Stimulated activated CD8-positive, alpha-beta memory T cell treated with anti-CD3 and anti-CD28 coated beads, Interleukin-7, amount 100 ng/mL, for 48 hours (primary cell): Measurements from ENCODE around the gene GUF1.
"Not testable (repeated sequence)": the region's sequence is repeated elsewhere in the genome, so short reads cannot be mapped to it uniquely, and the experiment has no call there.

ENCODE experiments used
- DNase-seq, 2 donors: peaks; one replicate each; pipeline ENCODE4 v3.0.0-alpha.2; 2020; ENCODE audit warnings: low read depth in 1 of 2; ENCODE audit errors: extremely low read depth in 1 of 2

Gene GUF1

GRCh38 chr4:44700427-44700826 lies 22.2 kb downstream of the GUF1 start:
- DNase-seq = no peak

GRCh38 chr4:44701037-44701436 lies 22.8 kb downstream of the GUF1 start:
- no peak for DNase-seq

- DNase-seq = no peak
Measured at GRCh38 chr4:44704673-44705072, 26.5 kb downstream of the GUF1 start.

- no peak for DNase-seq
Measured at GRCh38 chr4:44713125-44713524, 34.9 kb downstream of the GUF1 start.

GRCh38 chr4:44716597-44716996 lies 38.4 kb downstream of the GUF1 start:
- DNase-seq = no peak

DNA sequence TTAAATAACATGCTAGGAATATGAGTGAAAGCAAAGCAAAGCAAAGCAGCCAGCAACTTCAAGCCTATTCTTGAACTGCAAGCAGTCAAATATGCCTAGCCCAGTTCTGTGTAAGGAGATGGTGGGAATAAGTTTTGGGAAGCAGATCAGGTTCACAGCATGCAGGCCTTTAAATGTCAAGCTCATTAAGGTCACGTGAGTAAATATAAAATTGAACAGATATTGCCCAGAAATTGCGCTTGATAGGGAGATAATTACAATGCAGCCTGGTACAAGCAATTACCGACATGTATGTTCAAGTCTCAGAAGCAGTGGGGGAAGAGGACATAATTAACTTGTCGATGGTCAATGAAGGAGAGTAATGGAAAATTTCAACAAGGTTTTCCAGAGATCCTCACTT lies 42.2 kb downstream of the GUF1 start:
- DNase-seq = no peak

GRCh38 chr4:44722001-44722400 lies 43.8 kb downstream of the GUF1 start:
- no peak for DNase-seq

DNA sequence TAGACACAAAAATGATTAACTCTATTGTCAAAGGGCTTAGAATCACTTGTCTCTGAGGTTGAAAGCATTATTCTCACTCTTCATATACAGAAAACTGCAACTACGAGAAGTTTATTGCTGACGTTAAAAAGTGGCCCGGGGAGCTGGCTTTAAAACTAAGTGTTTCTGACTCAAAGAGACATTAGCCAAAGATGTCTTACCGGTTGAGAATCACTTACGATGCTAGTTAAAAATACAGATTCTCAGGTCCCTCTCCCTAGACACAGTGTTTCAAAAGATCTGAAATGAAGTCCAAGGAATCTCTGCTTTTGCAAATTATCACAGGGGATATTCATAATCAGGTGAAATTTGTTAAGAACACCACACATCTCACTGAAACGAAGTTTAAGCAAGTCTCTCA lies 46.9 kb downstream of the GUF1 start:
- DNase-seq = no peak

GRCh38 chr4:44725726-44726037 lies 47.5 kb downstream of the GUF1 start:
- no peak for DNase-seq

DNA sequence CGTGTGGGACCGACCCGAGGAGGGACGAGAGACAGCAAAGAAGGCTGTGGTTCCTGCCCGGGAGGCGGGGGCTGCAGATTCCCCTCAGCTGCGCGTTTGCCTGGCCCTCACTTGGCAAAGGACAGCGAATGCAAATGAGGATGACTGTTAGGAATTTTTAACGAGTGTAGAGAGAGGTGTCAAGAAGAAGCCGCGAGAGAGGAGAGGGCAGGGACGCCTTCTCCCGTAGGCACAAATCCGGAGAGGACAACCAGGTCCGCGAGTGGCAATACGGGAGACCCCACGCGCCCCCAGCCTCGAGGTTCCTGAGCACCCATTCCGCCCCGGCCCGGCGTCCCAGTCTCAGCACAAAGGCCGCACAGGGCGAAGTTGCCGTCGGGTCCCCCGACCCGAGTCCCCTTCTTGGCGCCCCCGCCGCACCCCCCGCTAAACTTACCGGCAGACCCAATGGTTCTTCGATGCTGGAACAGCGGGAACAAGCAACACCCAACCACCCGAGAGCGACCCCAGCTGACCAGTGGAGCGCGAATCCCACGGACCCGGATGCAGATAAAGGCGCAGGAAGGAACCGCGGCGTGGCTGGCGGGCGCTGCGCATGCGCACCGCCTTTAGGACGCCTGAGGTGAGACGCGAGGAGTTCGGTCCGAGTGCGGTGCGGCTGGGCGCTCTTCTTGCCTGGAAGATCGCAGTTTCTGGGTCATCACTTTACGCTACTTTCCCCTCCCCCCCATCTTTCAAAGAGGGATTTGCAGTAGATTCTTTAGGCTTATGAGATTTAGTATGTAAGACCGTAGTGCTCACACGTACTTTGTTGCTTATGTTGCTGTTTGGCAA lies 48.0 kb downstream of the GUF1 start, which contains the start of gene GNPDA2:
Gene GNPDA2 (minus strand): TSS at position 519 of the 834 bp plus-strand sequence. CDS start 4,349 bp downstream, outside the sequence.
- peak; percentile 68 to 70 for DNase-seq

DNA sequence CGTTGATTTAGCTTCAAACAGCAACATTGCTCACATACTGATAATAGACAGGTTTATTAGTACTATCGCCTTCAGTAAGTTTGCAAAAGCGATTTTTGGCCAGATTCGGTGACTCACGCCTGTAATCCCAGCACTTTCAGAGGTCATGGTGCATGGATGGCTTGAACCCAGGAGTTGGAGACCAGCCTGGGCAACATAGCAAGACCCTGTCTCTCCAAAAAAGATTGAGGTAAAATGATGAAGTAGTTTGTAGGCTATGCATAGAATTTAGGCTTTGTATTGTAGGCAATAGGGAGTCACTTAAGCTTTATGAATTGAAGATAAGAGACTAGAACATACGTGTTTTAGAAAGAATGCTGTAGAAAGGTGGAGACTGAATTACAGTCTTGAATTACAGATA lies 49.3 kb downstream of the GUF1 start:
- no peak for DNase-seq

DNA sequence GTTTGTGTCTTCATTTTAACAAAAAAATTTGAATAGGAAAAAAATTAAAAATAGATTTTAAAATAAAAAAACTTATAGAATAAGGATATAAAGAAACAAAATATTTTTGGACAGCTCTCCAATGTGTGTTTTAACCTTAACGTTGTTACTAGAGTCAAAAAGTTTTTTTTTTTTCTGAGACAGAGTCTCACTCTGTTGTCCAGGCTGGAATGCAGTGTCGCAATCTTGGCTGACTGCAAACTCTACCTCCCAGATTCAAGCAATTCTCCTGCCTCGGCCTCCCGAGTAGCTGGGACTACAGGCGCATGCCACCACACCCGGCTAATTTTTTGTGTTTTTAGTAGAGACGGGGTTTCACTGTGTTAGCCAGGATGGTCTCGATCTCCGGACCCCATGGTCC lies 50.5 kb downstream of the GUF1 start:
- not testable (repeated sequence) for DNase-seq

GRCh38 chr4:44736900-44737299 lies 58.7 kb downstream of the GUF1 start:
- no peak for DNase-seq

DNA sequence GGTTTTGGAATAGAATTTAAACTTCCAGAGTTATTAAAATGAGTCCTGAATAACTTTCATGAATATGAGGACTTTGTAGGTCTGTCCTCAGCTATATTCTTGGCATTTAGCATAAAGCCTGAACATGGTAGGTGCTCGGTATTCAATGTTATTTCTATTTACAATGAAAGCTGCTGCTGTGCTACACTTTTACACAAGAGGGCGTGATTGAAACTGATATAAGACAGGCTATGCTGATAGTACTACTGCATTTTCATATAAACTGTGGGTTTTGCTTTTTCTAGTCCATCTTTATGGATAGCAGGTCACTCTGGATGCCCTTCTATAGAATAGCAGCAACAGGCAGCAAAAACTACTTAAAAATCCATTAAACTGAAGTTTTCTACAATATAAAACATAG lies 60.4 kb downstream of the GUF1 start:
- DNase-seq = no peak

GRCh38 chr4:44740201-44740600 lies 62.0 kb downstream of the GUF1 start:
- no peak for DNase-seq
